Right lobe of liver (tissue), 4 donors: ENCODE measurements around the gene ACTRT2.

Source experiments
- POLR2A ChIP-seq: fragments of 450-650 bp; IDR thresholded peaks from one replicate; pipeline ENCODE4 v1.6.1; 2017; ENCODE audit warnings: antibody characterized with exemption, mild to moderate bottlenecking
- TF ChIP-seq, protein P1 (sequence below), 4 donors: fragments of 200-600 bp in 3 of 4; fragments of 450-650 bp in 1 of 4; IDR thresholded peaks; one replicate each; pipeline versions ENCODE4 v1.5.1 to v1.8.0; 2016 to 2022; ENCODE audit warnings: antibody characterized with exemption in 4 of 4, mild to moderate bottlenecking in 2 of 4
- donor health status: DM: no; HTN: no; CAD: no.
- donor health status: DM: no; HTN: no; CAD: no.
- donor health status: DM: no; HTN: yes; CAD: no.

DNA sequence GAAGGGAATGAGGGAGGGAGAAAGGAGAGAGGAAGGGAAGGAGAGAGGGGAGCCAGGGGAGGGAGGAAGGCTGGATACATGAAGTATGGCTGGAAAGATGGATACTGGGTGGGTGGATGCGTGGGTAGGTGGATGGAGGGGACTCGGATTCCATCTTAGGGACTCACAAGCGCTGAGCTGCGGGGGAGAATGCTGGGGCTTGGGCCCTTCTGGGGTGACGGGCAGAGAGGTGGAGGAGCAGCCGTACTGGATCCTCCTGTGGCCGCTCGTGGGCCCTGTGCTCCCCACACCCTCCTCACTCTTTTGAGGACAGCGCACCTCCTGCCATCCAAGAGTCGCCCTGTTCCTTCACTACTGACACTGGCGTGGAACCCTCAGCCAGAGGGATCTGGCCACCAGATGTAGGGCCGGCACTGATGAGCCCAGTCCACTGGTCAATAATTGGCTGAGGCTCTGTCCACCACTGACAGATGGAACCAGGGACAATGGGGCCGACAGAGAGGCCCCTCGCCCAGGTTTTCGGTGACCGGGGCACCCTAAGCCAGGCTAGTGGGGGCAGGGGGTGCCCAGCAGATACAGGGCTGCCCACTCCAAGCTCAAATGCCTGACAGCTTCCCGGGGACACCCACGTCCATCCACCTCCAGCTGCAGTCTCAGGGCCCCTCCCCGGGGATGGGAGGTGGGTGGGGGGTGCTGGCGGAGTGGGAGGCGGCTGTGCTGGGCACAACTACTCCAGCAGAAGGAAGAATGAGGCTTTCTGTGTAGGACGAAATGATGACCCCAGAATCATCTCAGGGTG lies 4.4 kb upstream of the ACTRT2 start:
- no peak for TF ChIP-seq POLR2A
- TF ChIP-seq, protein P1, sequence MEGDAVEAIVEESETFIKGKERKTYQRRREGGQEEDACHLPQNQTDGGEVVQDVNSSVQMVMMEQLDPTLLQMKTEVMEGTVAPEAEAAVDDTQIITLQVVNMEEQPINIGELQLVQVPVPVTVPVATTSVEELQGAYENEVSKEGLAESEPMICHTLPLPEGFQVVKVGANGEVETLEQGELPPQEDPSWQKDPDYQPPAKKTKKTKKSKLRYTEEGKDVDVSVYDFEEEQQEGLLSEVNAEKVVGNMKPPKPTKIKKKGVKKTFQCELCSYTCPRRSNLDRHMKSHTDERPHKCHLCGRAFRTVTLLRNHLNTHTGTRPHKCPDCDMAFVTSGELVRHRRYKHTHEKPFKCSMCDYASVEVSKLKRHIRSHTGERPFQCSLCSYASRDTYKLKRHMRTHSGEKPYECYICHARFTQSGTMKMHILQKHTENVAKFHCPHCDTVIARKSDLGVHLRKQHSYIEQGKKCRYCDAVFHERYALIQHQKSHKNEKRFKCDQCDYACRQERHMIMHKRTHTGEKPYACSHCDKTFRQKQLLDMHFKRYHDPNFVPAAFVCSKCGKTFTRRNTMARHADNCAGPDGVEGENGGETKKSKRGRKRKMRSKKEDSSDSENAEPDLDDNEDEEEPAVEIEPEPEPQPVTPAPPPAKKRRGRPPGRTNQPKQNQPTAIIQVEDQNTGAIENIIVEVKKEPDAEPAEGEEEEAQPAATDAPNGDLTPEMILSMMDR (IDR thresholded peaks at IDR 0.05) = no peak
